ENCODE data around the gene DDX1. TPM values are rescaled to one million over a fixed set of nuclear protein-coding genes. Genes with fewer than 3 reads are reported as not detected.

DDX1 gene
- polyA plus RNA-seq, 1 donor (not counting 4 experiments of a cell fraction or from before 2014, with no cell fraction given): 140 TPM

GRCh38 chr2:15623481-15623796 is 31.8 kb downstream of the DDX1 start:
- no peaks in the 10 kb centered on the region for H4K20me1 ChIP-seq (ENCODE audit: control insufficient read depth, extremely low read depth, insufficient read depth, low read length)
- H3K9me3 ChIP-seq (ENCODE audit: control insufficient read depth, low read depth, low read length): no peaks in the 10 kb centered on the region
- dilution Hi-C loops (cut with MboI; ENCODE audit: extremely low pct_ligation_motif_present, low sequenced_read_pairs): no loop called here
- H3K4me2 ChIP-seq (ENCODE audit: control insufficient read depth, extremely low read depth, insufficient read depth, low read depth, low read length): no peak overlapping the region
- no peaks in the 10 kb centered on the region for H3K4me1 ChIP-seq (ENCODE audit: control insufficient read depth, extremely low read depth, insufficient read depth, low read length)
- H3K79me2 ChIP-seq (ENCODE audit: control insufficient read depth, insufficient read depth, low read length): no peaks in the 10 kb centered on the region
- H3K36me3 ChIP-seq (ENCODE audit: control insufficient read depth in 2 of 2, extremely low read depth in 1 of 2, insufficient read depth in 2 of 2, low read length in 2 of 2): peaks cover 8 to 14% of the 10 kb centered on the region in 2 experiments
- FAIRE-seq: no peak
- no peak overlapping the region for H3K4me3 ChIP-seq (ENCODE audit: control insufficient read depth in 2 of 3, extremely low read depth in 1 of 3, insufficient read depth in 2 of 3, low read depth in 1 of 3, low read length in 3 of 3)
- no peak for TF ChIP-seq EZH2 (IDR thresholded peaks at IDR 0.05; ENCODE audit: low read length)
- H3K9me1 ChIP-seq (ENCODE audit: control insufficient read depth, extremely low read depth, insufficient read depth, low read length): no peaks in the 10 kb centered on the region
- no peak overlapping the region for H3K9ac ChIP-seq (ENCODE audit: control insufficient read depth, extremely low read depth, insufficient read depth, low read length)
- no peaks in the 10 kb centered on the region for H3K27me3 ChIP-seq (ENCODE audit: control insufficient read depth, extremely low read depth, insufficient read depth, low read length)
- H2AFZ ChIP-seq (ENCODE audit: control insufficient read depth, low read length): no peak overlapping the region
- no peak overlapping the region for H3K27ac ChIP-seq (ENCODE audit: control insufficient read depth, insufficient read depth, low read length)
- no peak for DNase-seq (ENCODE audit: low read depth, low spot score)

- no peaks in the 10 kb centered on the region for H3K27me3 ChIP-seq (ENCODE audit: control insufficient read depth, extremely low read depth, insufficient read depth, low read length)
- no peak overlapping the region for H3K4me3 ChIP-seq (ENCODE audit: control insufficient read depth in 2 of 3, extremely low read depth in 1 of 3, insufficient read depth in 2 of 3, low read depth in 1 of 3, low read length in 3 of 3)
- TF ChIP-seq CTCF (optimal IDR thresholded peaks at IDR 0.05 in 1 of 3, IDR thresholded peaks at IDR 0.05 in 1 of 3, conservative IDR thresholded peaks at IDR 0.05 in 1 of 3; ENCODE audit: extremely low read depth in 1 of 3, insufficient read depth in 2 of 3, low read length in 3 of 3): no peak
- TF ChIP-seq EZH2 (IDR thresholded peaks at IDR 0.05; ENCODE audit: low read length): no peak
- no peak overlapping the region for H3K9ac ChIP-seq (ENCODE audit: control insufficient read depth, extremely low read depth, insufficient read depth, low read length)
- H4K20me1 ChIP-seq (ENCODE audit: control insufficient read depth, extremely low read depth, insufficient read depth, low read length): no peaks in the 10 kb centered on the region
- dilution Hi-C loops (cut with MboI; ENCODE audit: extremely low pct_ligation_motif_present, low sequenced_read_pairs): no loop called here
- H3K4me2 ChIP-seq (ENCODE audit: control insufficient read depth, extremely low read depth, insufficient read depth, low read depth, low read length): no peak overlapping the region
- H2AFZ ChIP-seq (ENCODE audit: control insufficient read depth, low read length): no peak overlapping the region
- no peaks in the 10 kb centered on the region for H3K9me3 ChIP-seq (ENCODE audit: control insufficient read depth, low read depth, low read length)
- DNase-seq (ENCODE audit: low read depth, low spot score) (no peak), FAIRE-seq (no peak)
- no peak overlapping the region for H3K27ac ChIP-seq (ENCODE audit: control insufficient read depth, insufficient read depth, low read length)
- H3K79me2 ChIP-seq (ENCODE audit: control insufficient read depth, insufficient read depth, low read length): no peaks in the 10 kb centered on the region
- H3K9me1 ChIP-seq (ENCODE audit: control insufficient read depth, extremely low read depth, insufficient read depth, low read length): no peaks in the 10 kb centered on the region
- peaks cover 2 to 9% of the 10 kb centered on the region in 2 experiments for H3K36me3 ChIP-seq (ENCODE audit: control insufficient read depth in 2 of 2, extremely low read depth in 1 of 2, insufficient read depth in 2 of 2, low read length in 2 of 2)
- H3K4me1 ChIP-seq (ENCODE audit: control insufficient read depth, extremely low read depth, insufficient read depth, low read length): no peaks in the 10 kb centered on the region
These were observed 32.4 kb downstream of the DDX1 start for GRCh38 chr2:15623898-15624541.

- H3K79me2 ChIP-seq (ENCODE audit: control insufficient read depth, insufficient read depth, low read length): no peaks in the 10 kb centered on the region
- no peaks in the 10 kb centered on the region for H3K27me3 ChIP-seq (ENCODE audit: control insufficient read depth, extremely low read depth, insufficient read depth, low read length)
- no peaks in the 10 kb centered on the region for H3K4me1 ChIP-seq (ENCODE audit: control insufficient read depth, extremely low read depth, insufficient read depth, low read length)
- FAIRE-seq (no peak), DNase-seq (ENCODE audit: low read depth, low spot score) (no peak)
- H3K27ac ChIP-seq (ENCODE audit: control insufficient read depth, insufficient read depth, low read length): no peak overlapping the region
- H2AFZ ChIP-seq (ENCODE audit: control insufficient read depth, low read length): no peak overlapping the region
- no peak overlapping the region for H3K9ac ChIP-seq (ENCODE audit: control insufficient read depth, extremely low read depth, insufficient read depth, low read length)
- dilution Hi-C loops (cut with MboI; ENCODE audit: extremely low pct_ligation_motif_present, low sequenced_read_pairs): no loop called here
- H3K9me3 ChIP-seq (ENCODE audit: control insufficient read depth, low read depth, low read length): no peaks in the 10 kb centered on the region
- no peak overlapping the region for H3K4me3 ChIP-seq (ENCODE audit: control insufficient read depth in 2 of 3, extremely low read depth in 1 of 3, insufficient read depth in 2 of 3, low read depth in 1 of 3, low read length in 3 of 3)
- H3K4me2 ChIP-seq (ENCODE audit: control insufficient read depth, extremely low read depth, insufficient read depth, low read depth, low read length): no peak overlapping the region
- peaks cover 7 to 11% of the 10 kb centered on the region in 2 experiments for H3K36me3 ChIP-seq (ENCODE audit: control insufficient read depth in 2 of 2, extremely low read depth in 1 of 2, insufficient read depth in 2 of 2, low read length in 2 of 2)
- H3K9me1 ChIP-seq (ENCODE audit: control insufficient read depth, extremely low read depth, insufficient read depth, low read length): no peaks in the 10 kb centered on the region
- no peaks in the 10 kb centered on the region for H4K20me1 ChIP-seq (ENCODE audit: control insufficient read depth, extremely low read depth, insufficient read depth, low read length)
- TF ChIP-seq CTCF (optimal IDR thresholded peaks at IDR 0.05 in 1 of 3, IDR thresholded peaks at IDR 0.05 in 1 of 3, conservative IDR thresholded peaks at IDR 0.05 in 1 of 3; ENCODE audit: extremely low read depth in 1 of 3, insufficient read depth in 2 of 3, low read length in 3 of 3) (no peak), EZH2 (IDR thresholded peaks at IDR 0.05; ENCODE audit: low read length) (no peak)
These were observed 33.2 kb downstream of the DDX1 start for GRCh38 chr2:15624903-15625302.

Measured in keratinocyte (primary cell).